ENCODE results near the gene PCNT.

DNA sequence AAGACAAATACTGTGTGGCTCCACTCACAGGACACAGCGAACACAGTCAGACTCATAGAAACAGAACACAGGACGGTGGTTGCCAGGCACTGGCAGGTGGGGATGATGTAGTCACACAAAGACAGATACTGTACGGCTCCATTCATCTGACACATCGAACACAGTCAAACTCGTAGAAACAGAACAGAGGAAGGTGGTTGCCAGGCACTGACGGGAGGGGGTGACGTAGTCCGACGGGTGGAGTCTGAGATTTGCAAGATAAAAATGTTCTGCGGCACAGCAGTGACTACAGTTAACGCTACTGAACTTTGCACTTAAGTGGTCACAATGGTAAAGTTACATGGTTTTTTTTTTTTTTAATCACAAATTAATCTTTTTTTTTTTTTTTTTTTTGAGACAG, 19.0 kb upstream of the PCNT start:
- no peak for TF ChIP-seq EZH2 (IDR thresholded peaks at IDR 0.05; ENCODE audit: insufficient read depth, poor library complexity, severe bottlenecking)
- TF ChIP-seq EZH2phosphoT487 (IDR thresholded peaks at IDR 0.05; ENCODE audit: insufficient read depth, low read depth) = no peak

Data from GM23248 (cell line).